NB4 (cell line): Measurements from ENCODE around the gene PIP4K2A.
A peak's percentile ranks its signal among the peaks of the same experiment; 100 is the strongest.

Experiments
- DNase-seq: peaks from one replicate; pipeline ENCODE4 v3.0.0; 2010; ENCODE audit warnings: low read depth
- H3K4me3 ChIP-seq: one replicate; pipeline ENCODE4 v1.5.1; 2011; ENCODE audit warnings: mild to moderate bottlenecking, low read depth, low read length, moderate library complexity
- MYC ChIP-seq: IDR thresholded peaks from 2 replicates; pipeline ENCODE4 v1.6.1; 2011; ENCODE audit warnings: low read depth, low read length
- POLR2A ChIP-seq: IDR thresholded peaks from 2 replicates; pipeline ENCODE4 v1.6.1; 2011; ENCODE audit warnings: mild to moderate bottlenecking; ENCODE audit not compliant: insufficient read length; ENCODE audit errors: extremely low read depth
- TF ChIP-seq, protein P1 (sequence below): IDR thresholded peaks from 2 replicates; pipeline ENCODE4 v1.6.1; 2011; ENCODE audit warnings: low read depth, low read length
- TF ChIP-seq, protein P2 (sequence below): IDR thresholded peaks from one replicate; pipeline ENCODE4 v1.5.1; 2012; ENCODE audit warnings: low read depth, low read length

PIP4K2A gene

DNA sequence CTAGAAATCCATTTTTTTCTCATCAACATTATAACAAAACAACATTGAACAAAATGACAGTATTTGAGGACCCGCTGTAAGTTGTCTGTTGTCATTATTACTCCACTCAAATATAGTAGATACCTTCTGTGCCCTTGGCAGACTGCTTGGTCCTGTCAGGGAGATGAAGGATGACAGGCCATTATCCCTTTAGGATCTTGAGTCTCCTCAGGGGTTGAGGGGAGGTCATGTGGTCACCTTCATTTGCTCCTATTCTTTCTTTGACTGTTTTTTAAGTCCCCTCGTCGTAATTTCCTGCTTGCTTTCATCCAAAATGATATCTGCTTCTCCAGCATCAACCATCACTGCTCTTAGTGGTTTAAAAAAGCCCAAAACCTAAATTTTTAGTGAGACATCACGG lies 2.6 kb upstream of the PIP4K2A start:
- no peak overlapping the region for H3K4me3 ChIP-seq
- TF ChIP-seq POLR2A: no peak
- TF ChIP-seq, protein P1, sequence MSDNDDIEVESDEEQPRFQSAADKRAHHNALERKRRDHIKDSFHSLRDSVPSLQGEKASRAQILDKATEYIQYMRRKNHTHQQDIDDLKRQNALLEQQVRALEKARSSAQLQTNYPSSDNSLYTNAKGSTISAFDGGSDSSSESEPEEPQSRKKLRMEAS: no peak
- TF ChIP-seq MYC: no peak
- TF ChIP-seq, protein P2, sequence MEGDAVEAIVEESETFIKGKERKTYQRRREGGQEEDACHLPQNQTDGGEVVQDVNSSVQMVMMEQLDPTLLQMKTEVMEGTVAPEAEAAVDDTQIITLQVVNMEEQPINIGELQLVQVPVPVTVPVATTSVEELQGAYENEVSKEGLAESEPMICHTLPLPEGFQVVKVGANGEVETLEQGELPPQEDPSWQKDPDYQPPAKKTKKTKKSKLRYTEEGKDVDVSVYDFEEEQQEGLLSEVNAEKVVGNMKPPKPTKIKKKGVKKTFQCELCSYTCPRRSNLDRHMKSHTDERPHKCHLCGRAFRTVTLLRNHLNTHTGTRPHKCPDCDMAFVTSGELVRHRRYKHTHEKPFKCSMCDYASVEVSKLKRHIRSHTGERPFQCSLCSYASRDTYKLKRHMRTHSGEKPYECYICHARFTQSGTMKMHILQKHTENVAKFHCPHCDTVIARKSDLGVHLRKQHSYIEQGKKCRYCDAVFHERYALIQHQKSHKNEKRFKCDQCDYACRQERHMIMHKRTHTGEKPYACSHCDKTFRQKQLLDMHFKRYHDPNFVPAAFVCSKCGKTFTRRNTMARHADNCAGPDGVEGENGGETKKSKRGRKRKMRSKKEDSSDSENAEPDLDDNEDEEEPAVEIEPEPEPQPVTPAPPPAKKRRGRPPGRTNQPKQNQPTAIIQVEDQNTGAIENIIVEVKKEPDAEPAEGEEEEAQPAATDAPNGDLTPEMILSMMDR: no peak
- no peak for DNase-seq

DNA sequence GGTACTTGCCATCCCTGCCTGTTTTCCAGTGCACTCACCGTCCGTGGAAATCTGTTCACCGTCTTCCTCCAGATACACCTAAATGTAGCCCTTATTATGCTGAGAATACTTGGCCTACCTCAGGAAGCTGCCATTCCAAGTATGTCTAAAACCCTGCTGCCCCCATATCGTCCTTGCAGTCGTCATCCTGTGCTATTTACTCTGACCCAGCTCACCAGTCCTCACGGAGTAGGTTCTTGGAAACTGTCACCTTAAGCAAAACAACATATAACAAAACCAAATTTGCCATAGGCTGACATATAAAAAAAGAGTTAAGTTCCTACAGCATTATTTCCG lies 880 bp upstream of the PIP4K2A start:
- TF ChIP-seq MYC (no peak), POLR2A (no peak)
- TF ChIP-seq, protein P2: no peak
- no peak overlapping the region for H3K4me3 ChIP-seq
- DNase-seq: no peak

DNA sequence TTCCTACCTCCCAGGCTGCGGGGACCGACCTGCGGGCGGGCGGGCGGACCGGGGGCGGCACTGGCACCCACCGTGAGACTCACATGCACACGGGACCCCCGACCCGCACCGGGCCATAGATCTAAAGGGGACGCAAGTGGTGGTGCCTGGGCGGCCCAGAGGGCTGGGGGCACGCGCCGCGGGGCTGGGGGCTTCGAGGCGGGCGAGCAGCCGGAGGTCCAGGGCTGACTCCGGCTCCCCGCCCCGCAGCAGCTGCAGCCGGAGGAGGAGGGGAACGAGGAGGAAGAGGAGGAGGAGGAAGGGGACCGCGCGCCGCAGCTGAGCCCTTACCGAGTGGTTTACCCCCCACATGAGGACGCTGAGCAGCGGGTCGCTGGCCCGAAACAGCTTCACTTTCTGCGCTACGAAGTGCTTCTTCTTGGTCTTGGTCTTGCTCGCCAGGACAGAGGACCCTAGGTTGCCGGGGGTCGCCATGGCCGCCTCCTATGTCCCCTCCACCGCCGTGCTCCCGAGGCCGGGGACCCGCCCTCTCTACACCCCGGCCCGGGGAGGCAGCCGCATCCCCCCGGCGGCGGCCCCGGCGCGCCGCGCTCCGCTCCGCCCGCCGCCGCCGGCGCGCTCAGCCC lies 412 bp downstream of the PIP4K2A start:
- TF ChIP-seq MYC: 0 out of 2 replicates have a peak, but pooled peaks have one; percentile 13
- TF ChIP-seq, protein P1: no peak
- TF ChIP-seq POLR2A: no peak
- TF ChIP-seq, protein P2: no peak
- DNase-seq: peak; percentile 57
- H3K4me3 ChIP-seq: peak overlapping the region; percentile 73

DNA sequence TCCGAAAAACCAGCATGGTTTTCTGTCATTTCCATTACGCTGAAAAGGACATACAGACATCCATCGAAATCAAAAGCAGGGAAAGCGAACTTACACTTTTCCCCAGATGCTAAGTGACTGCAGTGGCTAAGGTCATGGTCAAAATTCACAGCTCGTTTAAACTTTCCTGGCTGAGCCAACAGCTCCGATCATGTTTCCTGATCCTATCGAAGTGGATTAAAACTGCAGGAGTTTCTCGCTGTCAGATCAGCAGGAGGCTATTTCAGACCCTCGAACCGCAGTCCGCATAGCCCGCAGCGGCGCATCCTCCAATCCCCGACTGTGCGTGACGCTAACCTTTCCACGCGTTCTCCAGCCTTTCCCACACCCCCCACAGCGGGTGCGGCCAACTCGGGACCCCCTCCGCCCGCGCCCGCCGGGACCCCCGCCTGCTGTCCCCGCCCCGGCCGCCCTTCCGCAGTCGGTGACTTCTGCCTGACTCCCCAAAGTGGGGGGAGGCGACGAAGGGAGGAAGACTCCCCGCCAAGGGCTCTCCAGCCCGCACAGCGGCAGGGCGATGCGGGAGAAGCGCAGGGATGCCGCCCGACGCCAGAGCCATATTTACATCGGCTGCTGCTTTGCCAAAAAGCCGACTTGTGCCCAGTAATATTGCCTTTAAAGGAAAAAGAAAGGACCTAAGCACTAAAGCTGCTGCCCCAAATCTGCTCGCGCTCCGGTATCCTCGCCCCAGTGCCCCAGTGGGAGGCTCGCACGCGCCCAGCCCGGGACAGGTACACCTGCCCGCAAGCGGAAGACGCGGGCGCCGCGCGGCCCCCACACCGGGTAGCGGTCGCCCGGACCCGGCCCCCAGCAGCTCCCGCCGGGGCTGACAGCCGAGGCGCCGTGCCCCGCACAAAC lies 1.2 kb downstream of the PIP4K2A start:
- TF ChIP-seq, protein P2: no peak
- TF ChIP-seq POLR2A: no peak
- TF ChIP-seq, protein P1: no peak
- no peak for TF ChIP-seq MYC
- peak overlapping the region; percentile 73 for H3K4me3 ChIP-seq
- peak; percentile 29 for DNase-seq

DNA sequence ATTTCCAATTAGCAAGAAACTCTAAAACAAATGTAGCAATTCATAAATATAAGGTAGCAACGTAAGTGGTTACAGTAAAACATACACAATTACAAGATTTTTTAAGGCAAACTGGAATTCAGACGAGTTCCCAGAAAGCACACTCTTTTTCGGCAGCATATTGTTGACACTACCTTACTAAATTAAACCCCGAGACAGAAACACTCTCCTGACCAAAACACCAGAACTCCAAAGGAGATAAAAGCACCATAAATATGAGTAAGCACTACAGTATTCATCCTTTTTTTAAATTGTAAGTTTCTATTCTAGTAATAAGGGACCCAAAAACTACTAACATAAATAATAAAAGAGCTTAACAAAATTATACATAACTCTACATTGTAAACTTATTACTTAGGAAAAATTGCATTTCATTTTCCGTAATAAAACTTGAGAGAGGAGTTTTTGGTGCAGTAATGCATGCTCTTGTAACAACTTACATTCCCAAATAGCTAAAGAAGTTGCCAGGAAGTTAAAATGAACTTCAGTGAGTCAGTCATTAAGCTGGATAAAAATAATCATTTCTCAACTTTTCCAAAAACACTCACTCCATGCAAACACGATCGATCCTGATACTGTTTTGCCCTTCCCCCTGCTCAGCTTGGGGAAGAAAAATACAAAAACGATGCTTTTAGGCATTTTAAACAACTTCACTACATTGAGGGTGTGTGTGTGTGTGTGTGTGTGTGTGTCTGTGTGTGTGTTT lies 2.0 kb downstream of the PIP4K2A start:
- DNase-seq: no peak
- peak overlapping the region; percentile 73 for H3K4me3 ChIP-seq
- TF ChIP-seq, protein P2: no peak
- no peak for TF ChIP-seq MYC
- TF ChIP-seq, protein P1: no peak
- TF ChIP-seq POLR2A: no peak
